Subcutaneous abdominal adipose tissue (tissue), 5 donors: ENCODE results near the gene MLIP.

Experiments
- H3K27ac ChIP-seq: one replicate; pipeline ENCODE4 v1.7.0; 2013; ENCODE audit warnings: low read depth, mild to moderate bottlenecking, inconsistent platforms, low read length, moderate library complexity
- H3K27me3 ChIP-seq, 5 donors: one replicate each; pipeline ENCODE4 v1.7.0; 2013; ENCODE audit warnings: low read length in 5 of 5, inconsistent platforms in 1 of 5; ENCODE audit not compliant: control insufficient read depth in 5 of 5, insufficient read depth in 4 of 5
- H3K36me3 ChIP-seq, 5 donors: one replicate each; pipeline ENCODE4 v1.7.0; 2013; ENCODE audit warnings: low read length in 5 of 5; ENCODE audit not compliant: control insufficient read depth in 5 of 5, insufficient read depth in 5 of 5
- H3K4me1 ChIP-seq, 5 donors: one replicate each; pipeline ENCODE4 v1.7.0; 2013; ENCODE audit warnings: low read length in 5 of 5, mild to moderate bottlenecking in 3 of 5, moderate library complexity in 1 of 5; ENCODE audit not compliant: control insufficient read depth in 5 of 5, insufficient read depth in 5 of 5
- H3K4me3 ChIP-seq, 5 donors: one replicate each; pipeline ENCODE4 v1.7.0; 2013; ENCODE audit warnings: low read length in 5 of 5, low read depth in 1 of 5
- H3K9ac ChIP-seq, 5 donors: one replicate each; pipeline ENCODE4 v1.7.0; 2013; ENCODE audit warnings: low read length in 5 of 5, mild to moderate bottlenecking in 4 of 5, moderate library complexity in 3 of 5
- H3K9me3 ChIP-seq, 5 donors: one replicate each; pipeline ENCODE4 v1.7.0; 2013; ENCODE audit warnings: low read length in 5 of 5; ENCODE audit not compliant: control insufficient read depth in 5 of 5
- donor health status: healthy.
- donor health status: healthy.
- donor health status: healthy.
- donor health status: healthy.
- donor health status: healthy.

MLIP gene

DNA sequence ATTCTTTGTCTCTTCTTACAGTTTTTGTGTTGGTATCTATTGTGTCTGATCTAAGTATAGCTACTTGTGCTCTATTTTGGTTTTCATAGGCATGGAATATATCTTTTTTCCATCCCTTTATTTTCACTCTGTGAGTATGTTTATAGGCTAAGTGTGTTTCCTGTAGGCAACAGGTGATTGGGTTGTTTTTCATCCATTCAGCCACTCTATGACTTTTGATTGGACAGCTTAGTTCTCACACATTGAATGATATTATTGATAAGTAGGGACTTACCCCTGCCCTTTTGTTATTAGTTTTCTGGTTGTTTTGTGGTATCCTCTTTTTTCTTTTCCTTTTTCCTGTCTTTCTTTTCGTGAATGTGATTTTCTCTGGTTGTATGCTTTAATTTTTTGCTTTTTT is 67.9 kb downstream of the MLIP start:
- H3K36me3 ChIP-seq: no peaks in the 10 kb centered on the region
- no peaks in the 10 kb centered on the region for H3K9me3 ChIP-seq
- H3K27me3 ChIP-seq: no peaks in the 10 kb centered on the region
- no peak overlapping the region for H3K27ac ChIP-seq
- H3K4me1 ChIP-seq: no peaks in the 10 kb centered on the region
- H3K9ac ChIP-seq: no peak overlapping the region
- no peak overlapping the region for H3K4me3 ChIP-seq

DNA sequence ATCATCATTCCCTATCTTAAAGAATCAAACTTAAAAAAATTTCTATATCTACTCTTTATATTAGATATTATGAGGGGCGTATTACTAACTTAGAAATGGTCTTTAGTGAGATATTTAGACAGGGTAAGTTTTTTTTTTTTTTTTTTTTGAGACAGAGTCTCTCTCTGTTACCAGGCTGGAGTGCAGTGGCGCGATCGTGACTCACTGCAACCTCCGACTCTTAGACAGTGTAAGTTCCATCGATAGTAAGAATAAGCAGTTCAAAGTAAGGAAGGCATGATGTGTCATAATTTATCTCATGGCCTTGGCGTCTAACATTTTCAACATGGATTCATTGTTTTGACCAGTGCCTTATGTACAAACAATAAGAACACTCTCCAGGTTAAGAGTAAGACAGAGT is 72.4 kb downstream of the MLIP start:
- no peak overlapping the region for H3K4me3 ChIP-seq
- no peak overlapping the region for H3K9ac ChIP-seq
- H3K4me1 ChIP-seq: no peaks in the 10 kb centered on the region
- H3K27me3 ChIP-seq: no peaks in the 10 kb centered on the region
- no peaks in the 10 kb centered on the region for H3K36me3 ChIP-seq
- no peak overlapping the region for H3K27ac ChIP-seq
- H3K9me3 ChIP-seq: no peaks in the 10 kb centered on the region

DNA sequence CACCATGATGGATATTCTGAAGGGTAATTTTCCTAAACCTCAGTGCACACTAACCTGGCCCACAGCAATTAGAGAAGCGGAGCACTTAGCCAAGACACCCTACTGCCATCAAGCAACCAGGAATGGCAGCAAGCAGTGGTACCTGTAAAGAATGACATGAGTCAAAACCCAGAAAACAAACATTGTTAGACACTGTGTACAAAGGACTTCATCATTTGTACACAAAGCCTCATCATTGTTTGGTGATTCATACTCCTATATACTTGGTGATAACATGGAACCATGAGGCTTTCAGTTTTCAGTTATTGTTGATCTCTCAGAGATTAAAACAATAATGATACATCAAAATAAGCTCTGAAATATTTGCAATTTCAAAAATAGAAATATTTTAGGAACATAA is 74.6 kb downstream of the MLIP start:
- H3K9me3 ChIP-seq: no peaks in the 10 kb centered on the region
- H3K36me3 ChIP-seq: no peaks in the 10 kb centered on the region
- no peaks in the 10 kb centered on the region for H3K4me1 ChIP-seq
- H3K27ac ChIP-seq: no peak overlapping the region
- H3K4me3 ChIP-seq: no peak overlapping the region
- no peak overlapping the region for H3K9ac ChIP-seq
- no peaks in the 10 kb centered on the region for H3K27me3 ChIP-seq

DNA sequence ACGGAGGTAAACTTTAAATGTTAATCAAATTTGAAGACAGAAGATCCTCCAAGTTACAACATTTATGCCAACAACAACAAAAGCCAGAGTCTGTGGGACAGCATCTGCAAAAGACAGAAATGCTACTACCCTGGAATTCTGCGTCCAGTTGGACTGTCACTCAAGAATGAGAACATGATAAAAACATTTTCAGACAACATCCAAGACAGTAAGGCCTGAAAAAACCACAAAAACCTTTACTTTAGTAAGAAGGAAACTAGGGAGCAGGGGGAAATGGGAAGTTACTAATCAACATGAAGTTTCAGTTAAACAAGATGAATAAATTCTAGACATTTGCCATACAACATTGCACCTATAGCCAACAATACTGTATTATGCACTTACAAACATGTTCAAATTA is 77.6 kb downstream of the MLIP start:
- Histone ChIP-seq H3K27me3 (no peaks in the 10 kb centered on the region), H3K9me3 (no peaks in the 10 kb centered on the region), H3K4me1 (peaks cover 2 to 19% (median 9%) of the 10 kb centered on the region in 5 donors), H3K4me3 (no peak overlapping the region), H3K27ac (peak overlapping the region; percentile 4), H3K36me3 (no peaks in the 10 kb centered on the region), H3K9ac (no peak overlapping the region)

DNA sequence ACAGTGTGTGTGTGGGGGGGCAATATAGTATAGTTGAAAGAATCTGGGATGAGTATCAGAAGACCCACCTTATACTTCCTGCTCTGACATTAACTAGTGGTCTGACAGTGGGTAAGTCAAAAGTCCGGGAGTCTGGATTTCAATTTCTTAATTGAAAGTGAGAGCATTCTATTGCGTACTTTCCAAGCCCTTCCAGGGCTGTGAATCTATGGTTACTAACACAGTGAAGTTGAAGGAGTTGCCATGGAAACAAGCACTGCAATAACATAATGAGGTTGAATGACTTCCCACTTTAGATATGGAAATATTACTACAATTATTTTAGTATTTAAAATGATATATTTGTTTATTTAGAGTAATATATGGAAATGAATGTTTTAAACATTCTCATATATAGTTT is 80.2 kb downstream of the MLIP start:
- H3K36me3 ChIP-seq: no peaks in the 10 kb centered on the region
- no peaks in the 10 kb centered on the region for H3K27me3 ChIP-seq
- H3K4me3 ChIP-seq: no peak overlapping the region
- no peak overlapping the region for H3K9ac ChIP-seq
- H3K4me1 ChIP-seq: peaks cover 3 to 22% (median 13%) of the 10 kb centered on the region in 5 donors
- H3K27ac ChIP-seq: no peak overlapping the region
- H3K9me3 ChIP-seq: no peaks in the 10 kb centered on the region

DNA sequence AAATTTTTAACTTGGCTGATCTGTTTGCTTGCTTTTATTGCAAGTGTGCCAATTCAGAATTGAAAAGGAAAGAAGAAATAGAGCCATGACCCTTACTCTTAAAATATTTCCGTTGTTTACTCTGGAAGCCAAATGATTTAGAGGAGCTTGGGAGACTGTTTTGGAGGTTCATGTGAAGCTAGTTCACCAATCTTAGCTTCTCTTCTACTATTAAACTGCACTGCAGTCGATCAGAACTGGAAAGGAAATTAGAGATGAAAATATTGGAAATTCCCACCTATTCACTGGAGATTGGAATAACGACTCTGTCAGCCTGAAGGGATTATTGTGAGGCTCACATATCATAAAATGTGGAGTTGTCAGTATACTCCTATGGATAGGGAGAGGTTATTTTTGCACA is 81.8 kb downstream of the MLIP start:
- peak overlapping the region in 1 of 5 donors; percentile 32 for H3K9ac ChIP-seq
- no peaks in the 10 kb centered on the region for H3K27me3 ChIP-seq
- H3K27ac ChIP-seq: peak overlapping the region; percentile 91
- no peaks in the 10 kb centered on the region for H3K36me3 ChIP-seq
- H3K9me3 ChIP-seq: no peaks in the 10 kb centered on the region
- no peak overlapping the region for H3K4me3 ChIP-seq
- peaks cover 3 to 27% (median 13%) of the 10 kb centered on the region in 5 donors for H3K4me1 ChIP-seq

DNA sequence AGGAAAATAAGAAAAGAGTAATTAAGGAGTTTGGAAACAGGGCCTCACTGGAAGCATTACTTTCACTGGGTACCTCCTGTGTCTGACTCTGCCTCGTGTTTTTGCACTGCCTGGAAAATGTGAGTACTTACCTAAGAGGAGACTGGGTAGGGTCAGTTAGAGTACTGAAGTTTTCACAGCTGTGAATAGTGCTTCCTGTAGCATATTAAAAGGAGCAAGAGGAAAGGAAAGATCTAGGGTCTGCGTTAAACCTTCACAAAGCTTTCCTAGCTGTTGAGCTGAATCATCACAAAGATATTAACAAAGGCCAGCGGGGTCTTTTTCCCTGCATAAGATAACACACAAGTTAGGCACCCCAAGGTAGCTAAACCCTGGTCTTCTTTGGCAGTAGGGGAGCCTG is 82.3 kb downstream of the MLIP start:
- Histone ChIP-seq H3K36me3 (no peaks in the 10 kb centered on the region), H3K9ac (peak overlapping the region in 1 of 5 donors; percentile 11), H3K27me3 (no peaks in the 10 kb centered on the region), H3K27ac (peak overlapping the region; percentile 91), H3K4me1 (peaks cover 3 to 33% (median 13%) of the 10 kb centered on the region in 5 donors), H3K4me3 (no peak overlapping the region), H3K9me3 (no peaks in the 10 kb centered on the region)

DNA sequence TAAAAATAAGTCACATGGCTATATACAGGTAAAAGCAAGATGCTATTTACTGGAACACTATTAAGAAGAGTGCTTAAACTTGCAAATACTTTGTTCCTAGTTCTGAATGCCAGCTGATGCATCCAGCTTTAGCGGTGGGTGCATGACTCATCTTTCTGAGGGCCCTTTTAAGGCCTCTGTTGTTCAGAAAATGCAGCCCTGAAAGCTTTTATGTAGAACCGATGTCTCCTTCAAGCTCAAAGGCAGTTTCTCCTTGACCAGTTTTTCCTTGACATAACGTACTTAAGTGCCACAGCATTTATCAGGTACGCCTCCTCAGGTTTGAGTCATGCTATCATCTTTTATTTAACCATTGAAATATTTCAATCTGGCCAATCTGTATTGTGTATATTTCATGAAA is 82.8 kb downstream of the MLIP start:
- H3K9ac ChIP-seq: no peak overlapping the region
- H3K27me3 ChIP-seq: no peaks in the 10 kb centered on the region
- H3K36me3 ChIP-seq: no peaks in the 10 kb centered on the region
- H3K4me3 ChIP-seq: no peak overlapping the region
- no peaks in the 10 kb centered on the region for H3K9me3 ChIP-seq
- peak overlapping the region; percentile 91 for H3K27ac ChIP-seq
- H3K4me1 ChIP-seq: peaks cover 3 to 35% (median 13%) of the 10 kb centered on the region in 5 donors

DNA sequence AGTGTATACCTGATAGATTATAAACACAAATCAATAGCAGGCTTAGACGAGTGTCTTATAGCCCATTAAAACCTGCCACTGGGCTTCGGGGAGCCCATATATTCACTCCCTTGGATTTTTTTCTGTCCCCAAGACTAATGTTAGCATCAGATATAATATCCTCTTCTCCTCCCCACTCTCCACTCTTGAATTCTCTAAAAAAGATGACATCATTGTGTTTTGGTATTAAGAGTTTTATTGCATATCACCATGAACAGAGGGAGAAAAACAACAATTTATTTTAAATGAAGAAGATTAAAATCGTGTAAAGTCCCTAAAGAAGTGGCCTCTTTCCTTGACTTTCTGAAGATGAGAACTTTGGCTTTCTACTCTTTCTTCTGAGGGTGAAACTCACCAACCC is 84.4 kb downstream of the MLIP start:
- no peak overlapping the region for H3K4me3 ChIP-seq
- H3K4me1 ChIP-seq: peaks cover 3 to 35% (median 13%) of the 10 kb centered on the region in 5 donors
- no peaks in the 10 kb centered on the region for H3K9me3 ChIP-seq
- H3K27me3 ChIP-seq: no peaks in the 10 kb centered on the region
- H3K27ac ChIP-seq: no peak overlapping the region
- no peak overlapping the region for H3K9ac ChIP-seq
- H3K36me3 ChIP-seq: no peaks in the 10 kb centered on the region

DNA sequence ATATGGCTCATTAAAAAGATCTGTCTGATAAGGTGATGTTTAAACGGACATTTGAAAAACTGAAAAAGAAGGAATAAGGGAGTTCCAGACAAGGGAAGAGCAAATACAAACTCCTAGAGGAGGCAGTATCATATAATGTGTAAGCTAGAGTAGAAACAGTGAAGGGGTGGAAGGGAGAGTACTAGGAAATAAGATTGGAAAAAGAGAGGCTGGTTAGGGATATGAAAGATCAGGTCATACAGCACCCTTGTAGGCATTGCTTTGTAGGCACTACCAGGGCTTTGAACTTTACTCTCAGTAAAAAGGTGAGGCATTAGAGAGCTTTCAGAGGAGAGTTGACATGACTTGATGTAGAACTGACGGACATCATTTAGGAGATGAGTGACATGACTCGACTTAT is 85.7 kb downstream of the MLIP start:
- Histone ChIP-seq H3K36me3 (no peaks in the 10 kb centered on the region), H3K9ac (no peak overlapping the region), H3K4me1 (peaks cover 3 to 32% (median 13%) of the 10 kb centered on the region in 5 donors), H3K9me3 (no peaks in the 10 kb centered on the region), H3K4me3 (no peak overlapping the region), H3K27me3 (no peaks in the 10 kb centered on the region), H3K27ac (no peak overlapping the region)

DNA sequence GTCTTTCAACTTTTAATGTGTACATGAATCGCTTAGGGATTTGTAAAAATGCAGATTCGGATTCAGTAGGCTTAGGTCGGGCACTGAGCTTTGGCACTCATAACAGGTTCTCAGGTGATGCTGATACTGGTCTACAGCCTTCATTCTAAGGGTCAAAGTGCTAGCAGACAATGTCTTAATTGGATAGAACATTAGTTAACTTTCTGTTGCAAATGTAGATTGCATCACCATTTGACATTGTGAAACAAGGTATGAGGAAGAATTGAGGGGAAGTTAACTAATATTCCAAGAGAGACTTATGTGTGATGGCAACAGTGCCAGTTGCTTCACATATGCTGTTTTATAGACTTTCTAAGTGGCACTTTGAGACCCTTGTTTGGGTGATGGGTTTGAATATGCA is 86.9 kb downstream of the MLIP start:
- no peak overlapping the region for H3K9ac ChIP-seq
- no peak overlapping the region for H3K4me3 ChIP-seq
- no peak overlapping the region for H3K27ac ChIP-seq

More for the DNA sequence above, 86.9 kb downstream of the MLIP start:
- peaks cover 3 to 26% (median 9%) of the 10 kb centered on the region in 5 donors for H3K4me1 ChIP-seq
- H3K36me3 ChIP-seq: no peaks in the 10 kb centered on the region
- no peaks in the 10 kb centered on the region for H3K27me3 ChIP-seq
- H3K9me3 ChIP-seq: no peaks in the 10 kb centered on the region
